Mucosa of descending colon (tissue), 3 donors: ENCODE measurements around the gene TRNAU1AP. TPM values are rescaled to one million over a fixed set of nuclear protein-coding genes. Genes with fewer than 3 reads are reported as not detected.

Experiments used
- ATAC-seq: fragments of 200-7000 bp; cut with Tn5 transposase; one replicate; pipeline ENCODE4 v1.9.1; 2020; ENCODE audit warnings: mild to moderate bottlenecking, moderate library complexity
- DNase-seq, 3 donors: peaks; one replicate each; pipeline ENCODE4 v3.0.0-alpha.2; 2020
- H3K36me3 ChIP-seq: fragments of 200-600 bp; one replicate; pipeline ENCODE4 v1.8.0; 2021; ENCODE audit warnings: low read depth, mild to moderate bottlenecking
- H3K4me1 ChIP-seq: fragments of 200-600 bp; one replicate; pipeline ENCODE4 v1.8.0; 2021; ENCODE audit warnings: low read depth, mild to moderate bottlenecking
- H3K4me3 ChIP-seq: fragments of 200-600 bp; one replicate; pipeline ENCODE4 v1.8.0; 2021; ENCODE audit warnings: mild to moderate bottlenecking
- H3K9me3 ChIP-seq: fragments of 200-600 bp; one replicate; pipeline ENCODE4 v1.8.0; 2021; ENCODE audit warnings: mild to moderate bottlenecking
- CTCF ChIP-seq: fragments of 200-600 bp; IDR thresholded peaks from one replicate; pipeline ENCODE4 v1.8.0; 2022; ENCODE audit warnings: antibody characterized with exemption, mild to moderate bottlenecking
- intact Hi-C, 2 donors: fragments of 100-400 bp; cut with DNase I in 1 of 2; cut with micrococcal nuclease in 1 of 2; formaldehyde crosslinking; loops; one replicate each; pipeline versions ENCODE4 v1.11.0 to v1.11.1; 2022; cut with DNase I, micrococcal nuclease
- total RNA-seq, 3 donors: library from RNA; stranded (reverse); fragmentation: NEBNext Ultra II Directional in 2 of 3; extraction: Animal tissue kit (Norgen Biotek cat#: 25700) in 2 of 3; gene quantifications; one replicate each; pipeline versions ENCODE4 v1.2.1 to v1.2.4, GENCODE V29; 2021 to 2023
- donor health status: DM: no; HTN: no; CAD: no; lungs with moderate emphysema.
- donor health status: DM: no; HTN: no; CAD: no.
- donor health status: DM: no; HTN: yes; CAD: no.

TRNAU1AP gene
- total RNA-seq, 3 donors from 2014 or later: 13.1 to 20.9 (median 16.0) TPM

DNA sequence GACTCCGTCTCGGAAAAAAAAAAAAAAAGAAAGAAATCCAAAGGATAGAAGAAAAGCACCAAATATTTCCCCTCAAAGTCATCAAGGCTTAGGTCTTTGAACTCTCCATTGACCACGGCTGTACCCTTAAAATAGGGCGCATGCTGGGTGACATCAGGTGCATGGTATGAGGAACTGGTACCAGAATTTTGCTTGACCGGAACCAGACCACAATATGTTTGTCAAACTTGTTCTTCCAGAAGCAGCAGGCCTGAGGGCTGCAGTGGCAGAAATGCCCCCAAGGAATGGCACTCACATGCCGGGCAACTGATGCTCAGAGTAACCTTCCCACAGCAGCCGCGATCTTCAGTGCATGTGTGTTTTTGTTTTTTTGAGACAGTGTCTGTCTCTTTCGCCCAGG lies 26.0 kb upstream of the TRNAU1AP start:
- no peaks in the 10 kb centered on the region for H3K4me1 ChIP-seq
- DNase-seq (no peak), ATAC-seq (no peak)
- no peak for TF ChIP-seq CTCF
- no peaks in the 10 kb centered on the region for H3K36me3 ChIP-seq
- H3K9me3 ChIP-seq: no peaks in the 10 kb centered on the region
- H3K4me3 ChIP-seq: no peak overlapping the region
- intact Hi-C loops: loop anchor here in 1 of 2 donors (10.0 kb wide), 2 partner anchors 78 to 348 kb away; no protein-coding TSS in a partner anchor

GRCh38 chr1:28530456-28530855 lies 22.4 kb upstream of the TRNAU1AP start:
- no peak for TF ChIP-seq CTCF
- intact Hi-C loops: no loop called here

DNA sequence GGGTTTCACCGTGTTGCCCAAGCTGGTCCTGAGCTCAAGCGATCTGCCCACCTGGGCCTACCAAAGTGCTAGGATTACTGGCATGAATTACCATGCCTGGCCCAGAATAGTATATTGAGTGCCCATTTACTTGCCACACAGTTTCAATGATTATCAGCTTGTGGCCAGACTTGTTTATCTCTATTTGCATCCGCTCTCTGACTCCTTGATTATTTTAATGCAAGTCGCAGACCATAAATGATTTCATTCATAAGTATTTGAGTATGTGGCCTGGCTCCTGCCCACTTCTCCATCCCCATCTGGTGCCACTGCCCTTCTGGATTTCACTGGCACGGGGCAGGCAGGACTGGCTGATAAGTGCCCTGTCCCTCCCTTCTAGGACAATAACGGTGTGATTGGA lies 18.2 kb upstream of the TRNAU1AP start:
- ATAC-seq (no peak), DNase-seq (no peak)
- intact Hi-C loops: no loop called here
- Histone ChIP-seq H3K36me3 (no peaks in the 10 kb centered on the region), H3K4me3 (no peak overlapping the region), H3K9me3 (no peaks in the 10 kb centered on the region), H3K4me1 (no peaks in the 10 kb centered on the region)
- no peak for TF ChIP-seq CTCF

More at GRCh38 chr1:28530456-28530855, 22.4 kb upstream of the TRNAU1AP start:
- Histone ChIP-seq H3K36me3 (no peaks in the 10 kb centered on the region), H3K4me1 (no peaks in the 10 kb centered on the region), H3K9me3 (no peaks in the 10 kb centered on the region), H3K4me3 (no peak overlapping the region)
- ATAC-seq: no peak
- DNase-seq: no peak

- DNase-seq: no peak
- no peaks in the 10 kb centered on the region for H3K9me3 ChIP-seq
- intact Hi-C loops: no loop called here
- no peaks in the 10 kb centered on the region for H3K4me1 ChIP-seq
- H3K36me3 ChIP-seq: no peaks in the 10 kb centered on the region
- TF ChIP-seq CTCF: no peak
- no peak for ATAC-seq
- H3K4me3 ChIP-seq: no peak overlapping the region
These were observed 17.7 kb upstream of the TRNAU1AP start for GRCh38 chr1:28535180-28535579.

- peak in 1 of 3 donors; percentile 47 for DNase-seq
- H3K36me3 ChIP-seq: no peaks in the 10 kb centered on the region
These were observed 15.3 kb upstream of the TRNAU1AP start for GRCh38 chr1:28537457-28538199.

More at GRCh38 chr1:28537457-28538199, 15.3 kb upstream of the TRNAU1AP start:
- H3K4me1 ChIP-seq: no peaks in the 10 kb centered on the region
- no peaks in the 10 kb centered on the region for H3K9me3 ChIP-seq
- ATAC-seq: peak; percentile 76
- no peak for TF ChIP-seq CTCF
- intact Hi-C loops: no loop called here
- no peak overlapping the region for H3K4me3 ChIP-seq
